HG02588 (cell line): ENCODE data around the gene TNKS1BP1.
"Not testable (repeated sequence)": the region's sequence is repeated elsewhere in the genome, so short reads cannot be mapped to it uniquely, and the experiment has no call there.

Experiments used
- ATAC-seq: cut with Tn5 transposase; IDR thresholded peaks from one replicate; pipeline ENCODE4 v1.9.1; 2021; ENCODE audit warnings: mild to moderate bottlenecking, moderate library complexity; ENCODE audit not compliant: unreplicated experiment

Gene TNKS1BP1

DNA sequence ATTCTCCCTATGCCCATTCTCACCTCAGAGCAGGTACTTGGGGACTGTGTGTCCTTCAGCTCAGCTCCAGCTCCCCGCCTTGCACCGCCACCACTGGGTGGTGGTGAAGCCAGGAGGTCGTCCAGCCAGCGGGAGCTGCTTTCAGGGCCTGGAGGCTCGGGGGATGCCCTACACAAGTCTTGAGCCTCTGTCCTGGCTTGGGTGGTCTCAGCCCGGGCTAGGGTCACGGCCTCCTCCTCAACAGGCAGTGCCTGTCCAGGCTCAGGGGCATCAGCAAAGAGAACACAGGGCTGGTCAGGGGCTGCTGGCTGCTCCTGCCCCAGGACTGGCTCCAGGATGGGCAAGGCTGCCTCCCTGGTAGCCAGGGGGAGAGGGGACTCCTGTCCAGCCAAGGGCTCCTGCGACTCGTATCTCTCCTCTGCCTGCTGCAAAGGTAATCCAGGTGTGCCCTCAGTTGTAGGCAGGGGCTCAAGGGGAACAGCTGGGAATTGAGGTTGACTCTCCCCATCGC, 12.2 kb downstream of the TNKS1BP1 start:
- ATAC-seq: no peak

DNA sequence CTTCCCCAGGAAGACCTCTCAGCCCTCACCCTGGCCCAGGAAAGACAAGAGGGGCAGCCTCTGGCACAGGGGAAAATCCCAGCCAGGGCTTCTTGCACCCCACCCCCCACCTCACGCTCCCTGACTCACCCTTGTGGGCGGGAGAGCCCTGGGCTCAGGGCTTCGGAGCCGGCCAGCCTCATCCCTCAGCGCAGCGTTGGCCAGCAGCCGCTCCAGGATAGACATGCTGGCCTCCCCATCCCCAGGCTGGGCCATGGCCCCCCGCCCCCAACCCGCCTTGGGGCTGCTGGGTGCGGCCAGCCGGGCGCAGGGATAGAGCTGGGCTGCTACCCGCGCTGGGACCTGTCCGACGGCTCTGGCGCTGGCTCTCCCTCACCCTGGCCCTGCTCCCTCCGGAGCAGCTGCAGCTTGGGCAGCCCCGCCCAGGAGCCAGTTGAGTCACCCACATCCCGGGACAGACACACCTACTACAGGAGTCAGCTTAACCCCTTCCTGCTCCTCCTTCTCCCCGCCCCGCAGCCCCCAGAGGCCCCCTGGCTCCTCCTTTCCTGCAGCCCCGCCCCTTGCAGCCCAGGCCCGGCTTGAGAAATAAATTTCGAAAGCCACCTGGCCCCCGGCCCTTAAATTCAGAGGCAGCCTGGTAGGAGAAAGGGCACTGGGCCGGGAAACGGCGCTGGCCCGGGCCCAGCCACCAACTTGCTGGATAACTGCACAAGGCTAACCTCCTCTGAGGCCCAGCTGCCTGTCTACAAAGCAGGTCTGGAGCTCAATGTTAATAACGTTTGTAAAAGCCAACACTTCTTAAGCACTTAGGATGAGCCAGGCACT, 13.4 kb downstream of the TNKS1BP1 start:
- peak; percentile 97 for ATAC-seq

GRCh38 chr11:57310630-57311086, 14.1 kb downstream of the TNKS1BP1 start:
- ATAC-seq: no peak

DNA sequence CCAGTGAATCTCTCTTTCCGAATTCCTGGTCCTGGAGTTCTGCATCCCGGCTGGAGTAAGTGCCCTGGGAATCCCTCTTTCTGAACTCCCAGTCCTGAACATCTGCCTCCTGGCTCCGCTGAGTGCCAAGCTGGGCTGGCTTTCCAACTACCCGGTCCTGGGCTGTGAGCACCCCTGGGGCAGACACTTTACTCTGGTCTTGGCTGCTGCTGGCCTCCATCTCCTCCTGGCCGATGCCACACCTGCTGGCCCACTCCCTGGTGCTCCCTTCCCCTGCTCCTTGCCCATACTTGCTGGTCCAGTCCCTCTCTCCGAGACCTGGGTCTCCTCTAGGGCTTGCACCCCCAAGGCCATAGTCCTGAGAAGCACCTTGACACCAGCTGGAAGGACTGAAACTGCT, 14.7 kb downstream of the TNKS1BP1 start:
- ATAC-seq: no peak

DNA sequence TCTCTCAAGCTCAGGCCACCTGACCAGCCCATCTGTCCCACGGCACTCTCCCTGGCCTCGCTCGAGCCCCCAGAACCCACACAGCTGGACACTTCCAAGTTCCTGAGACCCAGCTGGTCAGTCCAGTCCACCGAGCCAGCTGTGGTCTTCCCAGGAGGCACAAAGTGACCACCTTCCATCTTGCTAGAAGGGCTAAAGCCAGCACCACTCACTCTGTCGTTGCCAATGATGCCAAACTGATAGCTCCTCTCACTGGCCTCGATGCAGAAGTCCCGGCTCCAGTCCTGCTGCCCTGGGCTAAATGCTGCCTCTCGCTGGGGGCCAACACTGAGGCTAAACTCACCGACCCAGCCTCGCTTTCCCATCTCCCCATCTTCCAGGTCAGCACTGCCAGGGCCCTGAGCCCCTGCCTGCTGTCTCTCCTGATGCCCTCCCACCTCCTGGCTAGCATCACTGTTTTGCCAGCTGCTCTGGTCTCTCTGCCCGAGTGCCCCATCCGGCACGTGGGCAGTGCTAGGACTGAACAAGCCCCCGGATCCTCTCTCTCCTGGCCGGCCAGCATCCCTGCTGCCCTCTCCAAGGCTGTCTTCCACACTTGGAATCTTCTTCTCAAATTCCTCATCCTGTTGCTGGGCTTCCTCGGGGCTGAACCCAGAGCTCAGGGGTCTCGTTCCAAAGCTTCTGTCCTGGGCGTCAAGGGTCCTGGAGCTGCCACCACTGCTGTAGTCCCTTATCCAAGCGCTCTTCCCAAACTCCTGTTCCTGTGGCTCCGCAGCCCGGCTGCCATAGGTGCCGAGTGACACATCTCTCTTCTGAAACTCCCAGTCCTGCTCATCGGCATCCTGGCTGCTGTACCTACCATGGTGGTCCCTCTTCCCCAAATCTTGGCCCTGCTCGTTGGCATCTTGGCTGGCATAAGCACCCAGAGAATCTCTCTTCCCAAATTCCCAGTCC, 15.4 kb downstream of the TNKS1BP1 start:
- no peak for ATAC-seq

DNA sequence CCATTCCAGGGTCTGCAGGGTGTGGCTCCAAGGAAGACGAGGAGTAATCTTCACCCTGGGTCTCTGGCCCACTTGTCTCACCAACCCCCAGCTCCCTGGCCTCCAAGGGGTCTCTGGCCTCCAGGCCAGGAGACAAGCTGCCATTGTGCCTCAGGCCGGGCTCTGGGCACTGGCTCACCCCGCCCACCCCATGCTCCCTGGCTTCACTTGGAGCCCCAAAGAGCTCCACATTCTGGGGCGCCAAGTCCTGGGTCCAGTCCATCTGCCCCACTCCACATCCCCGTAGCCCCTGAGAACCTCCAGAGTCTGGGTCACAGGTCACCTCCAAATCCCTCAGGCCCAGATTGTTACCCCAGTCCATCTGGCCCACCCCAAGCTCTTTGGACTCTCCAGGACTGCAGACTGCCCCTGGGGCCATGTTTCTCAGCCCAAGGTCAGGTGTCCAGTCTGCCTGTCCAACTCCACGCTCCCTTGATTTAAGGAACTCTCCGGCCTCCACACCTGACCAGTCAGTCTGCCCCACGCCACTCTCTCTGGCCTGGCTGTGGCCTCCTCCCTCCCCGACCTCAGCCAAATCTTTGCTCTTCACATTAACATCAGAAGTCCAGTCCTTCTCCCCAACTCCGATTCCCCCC, 16.2 kb downstream of the TNKS1BP1 start:
- no peak for ATAC-seq

DNA sequence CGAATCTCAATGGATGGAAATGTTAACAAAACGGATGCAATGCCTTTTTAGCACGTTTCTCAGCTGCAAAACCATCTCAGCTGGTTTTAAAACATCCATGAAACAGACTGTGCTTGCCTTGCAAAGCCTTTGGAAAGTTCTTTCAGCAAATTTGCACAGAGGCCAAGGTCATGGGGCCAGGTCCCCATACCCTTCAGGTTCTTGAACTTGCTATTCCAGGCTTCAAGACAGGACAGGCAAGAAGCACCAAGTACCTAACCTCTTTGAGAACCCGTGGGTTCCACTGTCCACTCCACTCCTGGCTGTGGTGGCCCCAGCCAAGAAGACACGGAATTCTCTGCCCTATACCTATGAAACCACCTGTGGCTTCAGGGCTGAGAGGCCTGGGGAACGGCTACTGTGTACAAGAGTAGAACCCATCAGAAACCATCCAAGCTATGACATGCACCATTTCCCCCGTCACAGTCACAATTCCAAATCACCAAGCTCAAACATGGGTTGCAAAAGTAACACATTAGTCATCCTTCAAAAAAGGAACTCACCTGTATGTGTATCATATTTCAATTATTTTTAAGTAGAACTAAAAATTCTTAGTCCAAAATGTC, 17.0 kb downstream of the TNKS1BP1 start:
- ATAC-seq: no peak

GRCh38 chr11:57306940-57307565, 17.7 kb downstream of the TNKS1BP1 start:
- no peak for ATAC-seq

DNA sequence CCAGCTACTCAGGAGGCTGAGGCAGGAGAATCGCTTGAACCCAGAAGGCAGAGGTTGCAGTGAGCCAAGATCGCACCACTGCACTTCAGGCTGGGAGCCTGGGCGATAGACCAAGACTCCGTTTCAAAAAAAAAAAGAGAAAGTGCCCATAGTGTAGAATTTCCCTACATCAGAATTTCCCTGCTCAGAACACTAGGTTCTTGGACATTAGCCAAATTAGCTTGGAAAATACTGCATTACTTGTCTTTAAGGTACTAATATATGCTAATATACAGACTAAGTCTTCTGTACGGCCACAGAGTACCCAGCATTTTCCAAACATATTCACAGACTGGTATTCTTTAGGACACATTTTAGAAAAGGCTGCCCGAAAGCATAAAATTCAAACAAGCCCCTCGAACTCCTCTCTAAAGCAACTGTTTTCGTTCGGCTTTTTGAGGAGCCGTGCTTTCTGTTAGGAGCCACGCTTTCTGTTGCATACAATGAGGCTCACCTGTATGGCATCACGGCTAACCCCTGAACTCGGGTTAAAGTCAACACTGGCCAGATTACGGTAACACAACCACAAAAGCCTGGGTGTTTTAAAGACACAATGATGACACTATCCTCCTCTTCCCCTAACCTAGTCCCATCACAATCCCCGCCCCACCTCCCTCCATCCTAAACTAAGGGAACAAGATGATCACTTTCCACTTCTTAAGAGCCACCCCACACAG, 18.4 kb downstream of the TNKS1BP1 start:
- ATAC-seq: no peak

DNA sequence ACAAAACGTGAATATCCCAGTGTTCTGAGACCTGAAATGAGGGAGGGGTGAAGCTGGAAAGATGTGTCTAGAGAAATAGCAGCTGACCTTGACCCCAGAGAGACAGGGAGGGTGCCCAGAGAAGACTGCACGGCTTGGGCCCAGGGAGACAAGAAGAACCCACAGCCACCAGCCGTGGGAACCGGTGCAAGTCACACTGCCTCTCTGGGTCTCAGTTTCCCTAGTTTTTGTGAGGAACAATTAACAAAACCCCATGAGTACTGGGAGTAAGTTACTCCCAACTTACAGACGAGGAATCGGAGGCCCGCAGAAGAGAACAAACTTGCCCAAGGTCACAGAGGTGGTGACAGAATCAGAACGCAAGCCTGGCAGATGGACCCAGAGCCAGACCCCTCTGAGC, 19.2 kb downstream of the TNKS1BP1 start:
- ATAC-seq: no peak

DNA sequence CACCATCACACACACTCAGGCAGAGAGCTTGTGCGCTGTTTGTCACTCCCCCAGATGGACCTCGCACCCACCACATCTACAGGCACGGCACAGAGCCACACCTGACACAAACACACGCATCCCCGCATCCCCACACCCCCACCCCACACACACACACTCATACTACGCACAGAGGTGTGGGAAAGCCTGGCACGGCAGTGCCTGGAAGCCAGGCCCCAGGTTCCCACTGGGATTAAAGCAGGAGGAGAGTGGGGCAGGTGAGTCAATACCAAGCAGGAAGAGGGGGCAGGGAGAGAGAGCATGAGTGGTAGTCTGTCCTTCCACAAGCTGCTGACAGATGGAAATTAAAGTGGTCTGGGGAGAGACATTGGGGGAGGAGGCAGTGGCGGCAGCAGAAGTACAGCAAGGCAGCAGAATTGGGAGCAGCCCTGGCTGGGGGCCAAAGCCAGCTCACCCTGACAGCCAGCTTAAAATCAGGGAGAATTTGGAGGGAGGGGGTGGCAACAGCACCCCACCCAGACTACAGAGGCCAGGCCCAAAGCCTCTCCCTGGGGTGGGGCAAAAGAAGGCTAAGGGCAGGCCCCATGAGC, 20.7 kb downstream of the TNKS1BP1 start:
- no peak for ATAC-seq

- no peak for ATAC-seq
Measured at GRCh38 chr11:57303280-57303989, 21.3 kb downstream of the TNKS1BP1 start.

- no peak for ATAC-seq
Measured at GRCh38 chr11:57302489-57302888, 22.3 kb downstream of the TNKS1BP1 start.

DNA sequence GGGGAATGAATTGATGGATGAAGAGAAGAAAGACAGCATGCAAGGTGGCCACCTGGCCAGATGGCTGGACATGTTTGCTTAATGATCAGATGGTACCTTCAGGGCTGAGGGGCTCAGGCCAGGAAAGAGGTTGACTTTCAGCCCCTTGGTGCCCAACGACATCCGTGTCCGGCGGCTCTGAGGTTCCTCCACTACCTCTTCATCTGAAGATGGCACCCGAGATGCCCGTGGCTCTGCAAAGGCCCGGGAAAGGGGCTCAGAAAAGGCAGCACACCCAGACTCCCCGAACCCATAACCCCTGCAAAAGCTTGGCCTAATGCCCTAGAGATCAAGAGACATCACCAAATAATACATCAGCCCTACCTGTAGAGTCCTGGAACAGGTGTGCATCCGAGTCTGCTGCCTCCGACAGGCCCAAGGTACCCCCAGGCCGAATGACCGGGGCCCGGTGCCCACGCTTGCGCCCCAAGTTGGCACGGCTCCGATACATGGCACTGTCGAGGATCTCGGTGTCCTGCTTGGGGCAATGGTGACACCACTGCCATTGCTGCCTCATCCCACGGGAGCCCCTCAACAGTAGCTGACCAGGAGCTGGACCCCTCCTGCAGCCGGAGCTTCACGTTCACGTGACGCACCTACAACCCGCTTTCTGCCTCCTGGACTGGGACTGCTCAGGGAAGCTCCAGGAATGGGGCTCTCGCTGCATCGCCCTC, 22.9 kb downstream of the TNKS1BP1 start:
- ATAC-seq: no peak

DNA sequence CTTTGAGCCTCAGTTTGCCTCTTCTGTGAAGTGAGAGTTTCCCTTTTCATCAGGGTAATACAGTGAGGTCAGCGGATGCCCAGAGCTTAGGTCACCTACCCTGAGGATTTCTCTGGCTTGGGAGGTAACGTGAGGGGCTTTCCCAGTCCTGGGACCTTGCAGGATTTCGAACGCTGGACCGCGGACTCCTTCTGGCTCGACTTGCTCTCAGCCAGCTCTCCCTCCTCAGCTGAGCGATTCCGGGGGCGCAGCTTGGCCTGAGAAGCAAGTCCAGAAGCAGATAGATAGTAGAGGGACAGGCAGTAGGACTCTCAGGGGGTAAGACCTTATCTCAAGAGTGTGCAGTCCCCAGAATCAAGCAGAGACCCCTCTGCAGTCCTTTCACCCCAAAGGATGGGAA, 24.0 kb downstream of the TNKS1BP1 start:
- no peak for ATAC-seq

- ATAC-seq: no peak
Measured at GRCh38 chr11:57299150-57299737, 25.5 kb downstream of the TNKS1BP1 start.

DNA sequence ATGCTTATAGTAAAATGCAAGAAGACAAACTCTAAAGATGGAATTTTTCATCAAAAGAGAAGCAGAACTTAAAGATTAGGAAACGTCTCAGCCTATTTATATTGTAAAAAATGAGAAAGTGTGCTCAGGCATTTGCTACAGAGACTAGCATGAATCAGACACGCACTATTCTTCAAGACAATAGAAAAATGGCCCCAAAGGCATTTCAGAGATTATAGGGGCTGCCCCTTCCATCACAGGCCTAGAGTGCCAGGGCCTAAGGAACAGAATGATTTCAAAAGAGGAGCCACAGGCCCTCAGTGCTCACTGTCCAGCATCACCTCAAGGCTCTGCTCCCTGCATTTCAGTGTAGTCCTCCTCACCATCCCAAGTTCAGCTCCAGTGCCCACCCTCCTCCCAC, 27.5 kb downstream of the TNKS1BP1 start:
- no peak for ATAC-seq

- ATAC-seq: not testable (repeated sequence)
Measured at GRCh38 chr11:57296205-57296604, 28.5 kb downstream of the TNKS1BP1 start.
